RWPE1 (cell line): ENCODE data around the gene FXYD7.

Experiments used
- CTCF ChIA-PET: fragments of 350-600 bp; sonication (Branson Sonifier 250); formaldehyde crosslinking; extraction: SDS; loops from one replicate; lab custom pipeline; 2021; lab: Yijun Ruan, JAX
- POLR2A ChIA-PET: fragments of 400-600 bp; formaldehyde crosslinking; extraction: SDS; loops from one replicate; lab custom pipeline; 2020; ENCODE audit warnings: antibody characterized with exemption; ENCODE audit not compliant: low non-redundant PET; lab: Yijun Ruan, JAX
- DNase-seq: peaks from one replicate; pipeline ENCODE4 v3.0.0; 2012; ENCODE audit warnings: low spot score
- H3K27ac ChIP-seq: fragments of 450-650 bp; 2 replicates; pipeline ENCODE4 v1.5.1; 2017
- TF ChIP-seq, protein P1 (sequence below): fragments of 450-650 bp; conservative IDR thresholded peaks from 2 replicates; pipeline ENCODE4 v1.5.1; 2017; ENCODE audit warnings: low read depth, mild to moderate bottlenecking

The FXYD7 gene

GRCh38 chr19:35105411-35106290, 37.4 kb upstream of the FXYD7 start:
- DNase-seq, result no peak
- peak overlapping the region; percentile 41 for H3K27ac ChIP-seq
- POLR2A ChIA-PET, result no interaction called here
- CTCF ChIA-PET, result no interaction called here
- TF ChIP-seq, protein P1, sequence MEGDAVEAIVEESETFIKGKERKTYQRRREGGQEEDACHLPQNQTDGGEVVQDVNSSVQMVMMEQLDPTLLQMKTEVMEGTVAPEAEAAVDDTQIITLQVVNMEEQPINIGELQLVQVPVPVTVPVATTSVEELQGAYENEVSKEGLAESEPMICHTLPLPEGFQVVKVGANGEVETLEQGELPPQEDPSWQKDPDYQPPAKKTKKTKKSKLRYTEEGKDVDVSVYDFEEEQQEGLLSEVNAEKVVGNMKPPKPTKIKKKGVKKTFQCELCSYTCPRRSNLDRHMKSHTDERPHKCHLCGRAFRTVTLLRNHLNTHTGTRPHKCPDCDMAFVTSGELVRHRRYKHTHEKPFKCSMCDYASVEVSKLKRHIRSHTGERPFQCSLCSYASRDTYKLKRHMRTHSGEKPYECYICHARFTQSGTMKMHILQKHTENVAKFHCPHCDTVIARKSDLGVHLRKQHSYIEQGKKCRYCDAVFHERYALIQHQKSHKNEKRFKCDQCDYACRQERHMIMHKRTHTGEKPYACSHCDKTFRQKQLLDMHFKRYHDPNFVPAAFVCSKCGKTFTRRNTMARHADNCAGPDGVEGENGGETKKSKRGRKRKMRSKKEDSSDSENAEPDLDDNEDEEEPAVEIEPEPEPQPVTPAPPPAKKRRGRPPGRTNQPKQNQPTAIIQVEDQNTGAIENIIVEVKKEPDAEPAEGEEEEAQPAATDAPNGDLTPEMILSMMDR, result no peak

DNA sequence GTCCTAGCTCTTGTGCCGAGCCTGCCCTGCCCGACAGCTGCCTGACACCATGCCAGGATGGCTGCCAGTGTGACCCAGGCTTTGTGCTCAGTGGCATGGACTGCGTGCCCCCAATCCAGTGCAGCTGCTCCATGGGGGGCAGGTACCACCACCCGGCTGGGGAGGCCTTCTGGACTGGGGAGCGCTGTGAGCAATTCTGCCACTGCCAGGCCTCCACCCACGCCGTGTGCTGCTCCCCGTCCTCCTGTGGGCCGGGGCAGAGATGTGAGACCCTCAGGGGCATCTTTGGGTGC, 36.8 kb upstream of the FXYD7 start:
- CTCF ChIA-PET, result no interaction called here
- peak overlapping the region; percentile 41 for H3K27ac ChIP-seq
- DNase-seq, result no peak
- TF ChIP-seq, protein P1, result no peak
- POLR2A ChIA-PET, result no interaction called here

DNA sequence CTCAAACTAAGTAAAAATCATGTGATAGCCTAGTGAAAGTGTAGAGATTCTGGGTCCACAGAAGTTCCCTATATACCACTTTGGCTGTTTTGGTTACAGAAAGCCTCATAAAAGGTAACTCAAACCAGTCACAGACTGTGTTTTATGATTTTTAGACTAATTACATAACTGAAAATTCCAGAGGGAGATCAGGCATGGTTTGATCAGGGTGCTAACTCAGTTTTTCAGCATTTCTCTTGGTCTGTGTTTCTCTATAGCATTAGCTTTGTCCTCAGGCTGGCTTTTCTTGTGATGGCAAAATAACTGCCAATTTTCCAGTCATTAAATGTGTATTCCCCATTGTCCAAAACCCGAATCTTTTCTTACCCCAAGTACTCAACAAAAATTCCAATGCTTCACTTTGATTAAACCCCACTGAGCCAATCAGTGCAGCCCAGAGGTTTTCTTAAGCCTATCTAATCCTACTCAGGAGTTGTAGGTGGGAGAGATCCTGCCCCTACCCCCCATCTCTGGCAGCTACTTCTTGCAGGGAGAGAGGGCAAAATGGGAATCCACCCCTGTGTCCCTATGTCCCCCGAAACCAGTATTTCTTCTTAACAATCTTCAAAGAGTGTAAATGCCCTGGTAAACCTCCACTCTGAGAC, 36.0 kb upstream of the FXYD7 start:
- peak overlapping the region; percentile 86 for H3K27ac ChIP-seq
- TF ChIP-seq, protein P1, result no peak
- POLR2A ChIA-PET, result no interaction called here
- CTCF ChIA-PET, result no interaction called here
- DNase-seq, result no peak

GRCh38 chr19:35107545-35107944, 35.5 kb upstream of the FXYD7 start:
- peak; percentile 79 for DNase-seq
- ChIA-PET CTCF (no interaction called here), POLR2A (no interaction called here)
- TF ChIP-seq, protein P1, result no peak
- H3K27ac ChIP-seq, result peak overlapping the region; percentile 86

DNA sequence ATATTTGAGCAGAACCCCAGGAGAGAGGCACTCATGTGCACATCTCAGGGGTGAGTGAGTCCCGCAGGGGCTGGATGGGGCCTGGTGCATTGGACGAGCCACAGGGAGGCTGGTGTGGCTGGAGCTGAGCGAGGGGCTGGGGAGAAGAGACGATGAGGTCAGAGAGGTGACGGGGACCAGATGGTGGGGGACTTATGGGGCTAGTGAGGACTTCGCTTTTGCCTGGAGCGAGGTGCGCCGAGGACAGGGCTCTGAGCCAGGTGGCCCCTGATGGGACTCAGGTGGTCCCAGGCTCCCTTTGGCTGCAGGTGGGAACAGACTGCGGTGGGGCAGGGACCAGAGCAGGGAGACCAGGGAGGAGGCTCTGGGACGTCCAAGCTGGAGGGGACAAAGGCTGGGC, 34.3 kb upstream of the FXYD7 start:
- H3K27ac ChIP-seq, result peak overlapping the region; percentile 86
- ChIA-PET CTCF (interaction anchor here (0.6 kb wide), 1 partner anchor 19 kb away, joined by 3 read pairs; no protein-coding TSS in a partner anchor), POLR2A (no interaction called here)
- no peak for DNase-seq
- TF ChIP-seq, protein P1, result no peak

- TF ChIP-seq, protein P1, result no peak
- peak overlapping the region; percentile 86 for H3K27ac ChIP-seq
- CTCF ChIA-PET, result no interaction called here
- POLR2A ChIA-PET, result no interaction called here
- DNase-seq, result peak; percentile 62
These were observed 33.5 kb upstream of the FXYD7 start for GRCh38 chr19:35109395-35110112.
